A549 (cell line): ENCODE results near the gene TENM3. TPM values are rescaled to one million over a fixed set of nuclear protein-coding genes. Genes with fewer than 3 reads are reported as not detected.

Experiments
- ATAC-seq, 2 experiments: fragments of 200-7000 bp in 1 of 2; fragments of >200 bp in 1 of 2; cut with Nextera tagmentation in 1 of 2; cut with Tn5 transposase in 1 of 2; 3 replicates each; pipeline versions ENCODE4 v1.8.0 to v1.9.1; 2018 to 2020; ENCODE audit warnings: mild to moderate bottlenecking in 1 of 2, moderate library complexity in 1 of 2
- CTCF ChIA-PET: fragments of 300-600 bp; sonication (Branson Sonifier 250); formaldehyde crosslinking; extraction: SDS; loops from one replicate; lab custom pipeline; 2021; ENCODE audit warnings: antibody characterized with exemption, inconsistent platforms; lab: Yijun Ruan, JAX
- POLR2A ChIA-PET: fragments of 350-600 bp; formaldehyde crosslinking; extraction: SDS; loops from one replicate; lab custom pipeline; 2021; ENCODE audit warnings: antibody characterized with exemption, inconsistent platforms; lab: Yijun Ruan, JAX
- DNase-seq, 2 experiments: peaks; one replicate each; pipeline versions ENCODE4 v3.0.0 to v3.0.0-alpha.2; 2011 to 2016; ENCODE audit warnings: low read depth in 1 of 2, low spot score in 1 of 2
- FAIRE-seq: peaks from 2 replicates; lab custom pipeline; 2011; peaks lifted over from hg19 to GRCh38; lab: Jason Lieb, UNC
- H3K27ac ChIP-seq, 2 experiments: fragments of >200 bp; sonication (Bioruptor Twin); formaldehyde crosslinking; 3 replicates each; pipeline ENCODE4 v1.5.1; 2016 to 2017
- H3K4me1 ChIP-seq: fragments of >200 bp; sonication (Bioruptor Twin); formaldehyde crosslinking; 3 replicates; pipeline ENCODE4 v1.6.1; 2016
- H3K4me2 ChIP-seq: fragments of >200 bp; sonication (Bioruptor Twin); formaldehyde crosslinking; 3 replicates; pipeline ENCODE4 v1.6.1; 2016
- H3K4me3 ChIP-seq: fragments of >200 bp; sonication (Bioruptor Twin); formaldehyde crosslinking; 3 replicates; pipeline ENCODE4 v1.5.1; 2016
- H3K9me3 ChIP-seq: fragments of >200 bp; sonication (Bioruptor Twin); formaldehyde crosslinking; 3 replicates; pipeline ENCODE4 v1.6.1; 2016
- CEBPB ChIP-seq, 2 experiments: fragments of >200 bp in 1 of 2; sonication (Bioruptor Twin) in 1 of 2; formaldehyde crosslinking in 1 of 2; IDR thresholded peaks; 2 replicates each; pipeline ENCODE4 v1.6.1; 2012 to 2016
- ESRRA ChIP-seq: fragments of 150-350 bp; IDR thresholded peaks from 2 replicates; pipeline ENCODE4 v1.6.1; 2014; ENCODE audit warnings: mild to moderate bottlenecking, low read length, borderline replicate concordance
- GATA3 ChIP-seq: IDR thresholded peaks from 2 replicates; pipeline ENCODE4 v1.6.1; 2012; ENCODE audit warnings: borderline replicate concordance
- HEYL ChIP-seq: fragments of 250-450 bp; sonication (Bioruptor Pico); IDR thresholded peaks from 2 replicates; pipeline ENCODE4 v1.8.0; 2021; ENCODE audit warnings: mild to moderate bottlenecking, moderate library complexity
- HOXA7 ChIP-seq: fragments of 250-450 bp; sonication (Bioruptor Pico); IDR thresholded peaks from 2 replicates; pipeline ENCODE4 v1.5.0; 2020; ENCODE audit warnings: mild to moderate bottlenecking, moderate library complexity
- HOXB5 ChIP-seq: fragments of 250-450 bp; sonication (Bioruptor Pico); IDR thresholded peaks from 2 replicates; pipeline ENCODE4 v1.5.0; 2020; ENCODE audit warnings: mild to moderate bottlenecking, moderate library complexity
- NFE2L2 ChIP-seq: fragments of 150-350 bp; conservative IDR thresholded peaks from 2 replicates; pipeline ENCODE4 v1.6.1; 2014; ENCODE audit warnings: low read length
- NPAS2 ChIP-seq: fragments of 250-450 bp; sonication (Bioruptor Pico); IDR thresholded peaks from 2 replicates; pipeline ENCODE4 v1.8.0; 2022; ENCODE audit warnings: mild to moderate bottlenecking, moderate library complexity, borderline replicate concordance
- PHF8 ChIP-seq: fragments of 200-600 bp; sonication (generic); IDR thresholded peaks from 2 replicates; pipeline ENCODE4 v1.6.1; 2016; ENCODE audit warnings: low read depth, mild to moderate bottlenecking, antibody characterized with exemption, moderate library complexity, borderline replicate concordance
- RAD21 ChIP-seq, 2 experiments: fragments of >200 bp in 1 of 2; sonication (Bioruptor Twin) in 1 of 2; formaldehyde crosslinking in 1 of 2; IDR thresholded peaks in 1 of 2; conservative IDR thresholded peaks in 1 of 2; 2 replicates in 1 of 2; 3 replicates in 1 of 2; pipeline ENCODE4 v1.6.1; 2012 to 2018; ENCODE audit warnings: inconsistent platforms in 1 of 2
- RARB ChIP-seq: fragments of 250-450 bp; sonication (Bioruptor Pico); IDR thresholded peaks from 2 replicates; pipeline ENCODE4 v1.8.0; 2021; ENCODE audit warnings: mild to moderate bottlenecking, moderate library complexity
- RFX5 ChIP-seq: fragments of 450-650 bp; IDR thresholded peaks from 2 replicates; pipeline ENCODE4 v1.7.1; 2014; ENCODE audit warnings: antibody characterized with exemption, mild to moderate bottlenecking, moderate library complexity
- SMC3 ChIP-seq: fragments of >200 bp; sonication (Bioruptor Twin); formaldehyde crosslinking; IDR thresholded peaks from 3 replicates; pipeline ENCODE4 v1.6.1; 2018; ENCODE audit warnings: inconsistent platforms
- SREBF2 ChIP-seq: fragments of 450-650 bp; IDR thresholded peaks from 2 replicates; pipeline ENCODE4 v1.6.1; 2014; ENCODE audit warnings: mild to moderate bottlenecking, moderate library complexity
- WGBS: methylation state at CpG from one replicate; pipeline ENCODE4 v1.1.6; 2017; ENCODE audit errors: missing lambda C conversion rate; 5-methylcytosine and 5-hydroxymethylcytosine counted together
- polyA plus RNA-seq, 4 experiments: library from polyadenylated mRNA; depleted of rRNA in 3 of 4; stranded (reverse); fragments of >200 nt; fragmentation: RNase III in 1 of 4; extraction: RNeasy Plus Mini Kit Qiagen cat#74134 plus additional on column Dnase treatment in 1 of 4; gene quantifications; 2 replicates in 3 of 4; 3 replicates in 1 of 4; pipeline ENCODE4 v1.2.3, GENCODE V29; 2011 to 2017
- TF ChIP-seq, protein P1 (sequence below): fragments of 200-600 bp; sonication (generic); IDR thresholded peaks from 2 replicates; pipeline ENCODE4 v1.6.1; 2016; ENCODE audit warnings: antibody characterized with exemption, mild to moderate bottlenecking, moderate library complexity
- TF ChIP-seq, protein P2 (sequence below): fragments of >200 bp; sonication (Bioruptor Twin); formaldehyde crosslinking; IDR thresholded peaks from 3 replicates; pipeline ENCODE4 v1.5.1; 2016
- TF ChIP-seq, protein P3 (sequence below): fragments of 250-450 bp; sonication (Bioruptor Pico); IDR thresholded peaks from 2 replicates; pipeline ENCODE4 v1.5.0; 2021; ENCODE audit warnings: mild to moderate bottlenecking, moderate library complexity, borderline replicate concordance

The TENM3 gene
- polyA plus RNA-seq, 2 of the 4 experiments (the other 2 are of a cell fraction): 2.4 to 7.3 TPM

DNA sequence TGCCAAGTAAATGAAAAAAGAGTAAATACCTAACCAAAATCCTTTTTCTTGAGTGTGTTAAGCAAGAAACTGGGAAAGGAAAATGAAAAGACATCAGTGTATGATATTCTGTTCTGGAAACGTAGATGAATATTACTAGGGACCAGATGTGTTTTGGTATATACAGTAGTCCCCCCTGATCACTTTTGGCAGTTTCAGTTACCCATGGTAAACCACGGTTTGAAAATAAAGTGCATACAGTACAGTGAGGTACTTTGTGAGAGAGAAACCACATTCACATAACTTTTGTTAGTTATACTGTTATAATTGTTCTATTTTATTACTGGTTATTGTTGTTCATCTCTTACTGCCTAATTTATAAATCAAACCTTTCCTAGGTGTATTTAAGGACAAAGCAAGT, 250.9 kb downstream of the TENM3 start:
- Histone ChIP-seq H3K4me1 (no peaks in the 10 kb centered on the region), H3K27ac (no peak overlapping the region), H3K4me2 (no peak overlapping the region), H3K9me3 (no peaks in the 10 kb centered on the region), H3K4me3 (no peak overlapping the region)
- no peak for TF ChIP-seq RARB (CRISPR knock-in tag)
- WGBS: 7% methylated on average over 2 of the region's 2 CpGs
- POLR2A ChIA-PET: no interaction called here
- no peak for ATAC-seq
- CTCF ChIA-PET: no interaction called here
- no peak for FAIRE-seq
- DNase-seq: no peak

DNA sequence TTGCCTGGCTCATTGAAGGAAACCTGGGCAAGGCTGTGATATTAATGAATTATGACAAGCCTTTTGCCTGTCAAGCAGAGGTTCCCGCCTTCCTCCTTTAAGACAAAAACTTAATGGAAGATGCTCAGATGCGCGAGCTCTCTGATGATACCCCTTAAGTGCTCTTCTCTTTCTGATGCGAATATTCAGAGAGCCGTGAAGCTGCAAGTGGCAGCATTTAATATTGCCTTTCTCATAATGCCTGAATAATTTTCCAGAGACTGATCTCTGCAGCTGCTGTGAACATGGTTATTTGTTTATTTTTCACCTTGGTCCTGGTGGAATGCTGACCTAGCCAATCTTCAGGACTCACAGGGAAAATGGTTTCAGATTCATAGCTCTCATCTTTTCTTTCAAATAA, 251.8 kb downstream of the TENM3 start:
- H3K9me3 ChIP-seq: no peaks in the 10 kb centered on the region
- CTCF ChIA-PET: interaction anchor here (0.6 kb wide), 1 partner anchor 1126 kb away, joined by 3 read pairs; no protein-coding TSS in a partner anchor
- no peak for TF ChIP-seq PHF8
- TF ChIP-seq HEYL: no peak
- TF ChIP-seq GATA3: no peak
- no peak for TF ChIP-seq CEBPB (IDR thresholded peaks at IDR 0.05)
- no peak for TF ChIP-seq HOXB5
- TF ChIP-seq NFE2L2: no peak
- TF ChIP-seq, protein P1, sequence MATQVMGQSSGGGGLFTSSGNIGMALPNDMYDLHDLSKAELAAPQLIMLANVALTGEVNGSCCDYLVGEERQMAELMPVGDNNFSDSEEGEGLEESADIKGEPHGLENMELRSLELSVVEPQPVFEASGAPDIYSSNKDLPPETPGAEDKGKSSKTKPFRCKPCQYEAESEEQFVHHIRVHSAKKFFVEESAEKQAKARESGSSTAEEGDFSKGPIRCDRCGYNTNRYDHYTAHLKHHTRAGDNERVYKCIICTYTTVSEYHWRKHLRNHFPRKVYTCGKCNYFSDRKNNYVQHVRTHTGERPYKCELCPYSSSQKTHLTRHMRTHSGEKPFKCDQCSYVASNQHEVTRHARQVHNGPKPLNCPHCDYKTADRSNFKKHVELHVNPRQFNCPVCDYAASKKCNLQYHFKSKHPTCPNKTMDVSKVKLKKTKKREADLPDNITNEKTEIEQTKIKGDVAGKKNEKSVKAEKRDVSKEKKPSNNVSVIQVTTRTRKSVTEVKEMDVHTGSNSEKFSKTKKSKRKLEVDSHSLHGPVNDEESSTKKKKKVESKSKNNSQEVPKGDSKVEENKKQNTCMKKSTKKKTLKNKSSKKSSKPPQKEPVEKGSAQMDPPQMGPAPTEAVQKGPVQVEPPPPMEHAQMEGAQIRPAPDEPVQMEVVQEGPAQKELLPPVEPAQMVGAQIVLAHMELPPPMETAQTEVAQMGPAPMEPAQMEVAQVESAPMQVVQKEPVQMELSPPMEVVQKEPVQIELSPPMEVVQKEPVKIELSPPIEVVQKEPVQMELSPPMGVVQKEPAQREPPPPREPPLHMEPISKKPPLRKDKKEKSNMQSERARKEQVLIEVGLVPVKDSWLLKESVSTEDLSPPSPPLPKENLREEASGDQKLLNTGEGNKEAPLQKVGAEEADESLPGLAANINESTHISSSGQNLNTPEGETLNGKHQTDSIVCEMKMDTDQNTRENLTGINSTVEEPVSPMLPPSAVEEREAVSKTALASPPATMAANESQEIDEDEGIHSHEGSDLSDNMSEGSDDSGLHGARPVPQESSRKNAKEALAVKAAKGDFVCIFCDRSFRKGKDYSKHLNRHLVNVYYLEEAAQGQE: no peak
- TF ChIP-seq, protein P2, sequence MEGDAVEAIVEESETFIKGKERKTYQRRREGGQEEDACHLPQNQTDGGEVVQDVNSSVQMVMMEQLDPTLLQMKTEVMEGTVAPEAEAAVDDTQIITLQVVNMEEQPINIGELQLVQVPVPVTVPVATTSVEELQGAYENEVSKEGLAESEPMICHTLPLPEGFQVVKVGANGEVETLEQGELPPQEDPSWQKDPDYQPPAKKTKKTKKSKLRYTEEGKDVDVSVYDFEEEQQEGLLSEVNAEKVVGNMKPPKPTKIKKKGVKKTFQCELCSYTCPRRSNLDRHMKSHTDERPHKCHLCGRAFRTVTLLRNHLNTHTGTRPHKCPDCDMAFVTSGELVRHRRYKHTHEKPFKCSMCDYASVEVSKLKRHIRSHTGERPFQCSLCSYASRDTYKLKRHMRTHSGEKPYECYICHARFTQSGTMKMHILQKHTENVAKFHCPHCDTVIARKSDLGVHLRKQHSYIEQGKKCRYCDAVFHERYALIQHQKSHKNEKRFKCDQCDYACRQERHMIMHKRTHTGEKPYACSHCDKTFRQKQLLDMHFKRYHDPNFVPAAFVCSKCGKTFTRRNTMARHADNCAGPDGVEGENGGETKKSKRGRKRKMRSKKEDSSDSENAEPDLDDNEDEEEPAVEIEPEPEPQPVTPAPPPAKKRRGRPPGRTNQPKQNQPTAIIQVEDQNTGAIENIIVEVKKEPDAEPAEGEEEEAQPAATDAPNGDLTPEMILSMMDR: no peak
- no peak for TF ChIP-seq HOXA7 (CRISPR knock-in tag)
- no peak for TF ChIP-seq SMC3
- TF ChIP-seq NPAS2 (CRISPR knock-in tag): no peak
- TF ChIP-seq RFX5: no peak
- no peak for TF ChIP-seq SREBF2
- TF ChIP-seq, protein P3, sequence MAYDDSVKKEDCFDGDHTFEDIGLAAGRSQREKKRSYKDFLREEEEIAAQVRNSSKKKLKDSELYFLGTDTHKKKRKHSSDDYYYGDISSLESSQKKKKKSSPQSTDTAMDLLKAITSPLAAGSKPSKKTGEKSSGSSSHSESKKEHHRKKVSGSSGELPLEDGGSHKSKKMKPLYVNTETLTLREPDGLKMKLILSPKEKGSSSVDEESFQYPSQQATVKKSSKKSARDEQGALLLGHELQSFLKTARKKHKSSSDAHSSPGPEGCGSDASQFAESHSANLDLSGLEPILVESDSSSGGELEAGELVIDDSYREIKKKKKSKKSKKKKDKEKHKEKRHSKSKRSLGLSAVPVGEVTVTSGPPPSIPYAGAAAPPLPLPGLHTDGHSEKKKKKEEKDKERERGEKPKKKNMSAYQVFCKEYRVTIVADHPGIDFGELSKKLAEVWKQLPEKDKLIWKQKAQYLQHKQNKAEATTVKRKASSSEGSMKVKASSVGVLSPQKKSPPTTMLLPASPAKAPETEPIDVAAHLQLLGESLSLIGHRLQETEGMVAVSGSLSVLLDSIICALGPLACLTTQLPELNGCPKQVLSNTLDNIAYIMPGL (CRISPR knock-in tag): no peak
- no peak for TF ChIP-seq RAD21 (conservative IDR thresholded peaks at IDR 0.05 in 1 of 2, IDR thresholded peaks at IDR 0.05 in 1 of 2)
- TF ChIP-seq ESRRA: no peak
- TF ChIP-seq, all 56 proteins: peak for 0
- ATAC-seq: no peak
- Histone ChIP-seq H3K4me2 (no peak overlapping the region), H3K27ac (no peak overlapping the region), H3K4me1 (no peaks in the 10 kb centered on the region), H3K4me3 (no peak overlapping the region)
- no peak for DNase-seq
- WGBS: 76% methylated on average over 5 of the region's 5 CpGs
- FAIRE-seq: no peak
- POLR2A ChIA-PET: no interaction called here
